DND-41 (cell line): Measurements from ENCODE around the gene TAP2.

Experiments used
- ATAC-seq: fragments of 200-7000 bp; cut with Tn5 transposase; 3 replicates; pipeline ENCODE4 v1.9.1; 2021; ENCODE audit warnings: low read depth; ENCODE audit not compliant: insufficient read depth
- DNase-seq: peaks from one replicate; pipeline ENCODE4 v3.0.0-alpha.2; 2020
- H2AFZ ChIP-seq: 2 replicates; pipeline ENCODE4 v1.6.0; 2012; ENCODE audit warnings: low read depth, low read length
- H3K27ac ChIP-seq: 2 replicates; pipeline ENCODE4 v1.5.1; 2012; ENCODE audit warnings: low read length, inconsistent platforms
- H3K27me3 ChIP-seq: fragments of 200-600 bp; sonication (generic); 2 replicates; pipeline ENCODE4 v1.6.0; 2012; ENCODE audit warnings: low read length, mild to moderate bottlenecking, inconsistent platforms; ENCODE audit not compliant: insufficient read depth, poor library complexity
- H3K36me3 ChIP-seq: 2 replicates; pipeline ENCODE4 v1.5.1; 2012; ENCODE audit warnings: low read length, inconsistent platforms; ENCODE audit not compliant: insufficient read depth
- H3K4me1 ChIP-seq: 2 replicates; pipeline ENCODE4 v1.5.1; 2012; ENCODE audit warnings: mild to moderate bottlenecking, low read length; ENCODE audit not compliant: insufficient read depth
- H3K4me2 ChIP-seq: 2 replicates; pipeline ENCODE4 v1.6.0; 2012; ENCODE audit warnings: mild to moderate bottlenecking, moderate library complexity, low read length, inconsistent platforms; ENCODE audit not compliant: insufficient read depth
- H3K4me3 ChIP-seq, 2 experiments: fragments of 200-600 bp in 1 of 2; shearing (Covaris generic) in 1 of 2; 2 replicates each; pipeline ENCODE4 v1.5.1; 2012 to 2016; ENCODE audit warnings: inconsistent platforms in 2 of 2, low read length in 2 of 2, mild to moderate bottlenecking in 2 of 2, low read depth in 1 of 2, moderate library complexity in 1 of 2
- H3K79me2 ChIP-seq: 2 replicates; pipeline ENCODE4 v1.6.0; 2012; ENCODE audit warnings: low read length, inconsistent platforms; ENCODE audit not compliant: insufficient read depth
- H3K9ac ChIP-seq: 2 replicates; pipeline ENCODE4 v1.6.0; 2012; ENCODE audit warnings: low read depth, mild to moderate bottlenecking, inconsistent platforms, low read length, moderate library complexity
- H3K9me3 ChIP-seq: 2 replicates; pipeline ENCODE4 v1.5.1; 2012; ENCODE audit warnings: low read length, moderate library complexity, mild to moderate bottlenecking, inconsistent platforms; ENCODE audit not compliant: insufficient read depth, severe bottlenecking
- H4K20me1 ChIP-seq: 2 replicates; pipeline ENCODE4 v1.6.0; 2012; ENCODE audit warnings: low read length; ENCODE audit not compliant: insufficient read depth
- EZH2 ChIP-seq: IDR thresholded peaks from 3 replicates; pipeline ENCODE4 v1.6.1; 2012; ENCODE audit warnings: borderline replicate concordance, low read depth, mild to moderate bottlenecking, moderate library complexity, low read length, inconsistent platforms; ENCODE audit not compliant: severe bottlenecking
- TF ChIP-seq, protein P1 (sequence below): IDR thresholded peaks from 2 replicates; pipeline ENCODE4 v1.5.1; 2012; ENCODE audit warnings: borderline replicate concordance, low read length, moderate library complexity, mild to moderate bottlenecking; ENCODE audit not compliant: poor library complexity, severe bottlenecking; ENCODE audit errors: extremely low read depth

Gene TAP2

GRCh38 chr6:32836873-32837272 lies 1.7 kb downstream of the TAP2 start:
- no peak for DNase-seq
- H3K27me3 ChIP-seq, result no peaks in the 10 kb centered on the region
- no peak for ATAC-seq
- no peak overlapping the region for H2AFZ ChIP-seq
- peaks cover 9% of the 10 kb centered on the region for H3K79me2 ChIP-seq
- H3K9ac ChIP-seq, result peak overlapping the region; percentile 8; the same call in 1 of the 2 replicates
- peaks cover 56% of the 10 kb centered on the region for H3K36me3 ChIP-seq
- H3K4me2 ChIP-seq, result peak overlapping the region; percentile 97
- H3K4me3 ChIP-seq, result no peak overlapping the region
- TF ChIP-seq, protein P1, sequence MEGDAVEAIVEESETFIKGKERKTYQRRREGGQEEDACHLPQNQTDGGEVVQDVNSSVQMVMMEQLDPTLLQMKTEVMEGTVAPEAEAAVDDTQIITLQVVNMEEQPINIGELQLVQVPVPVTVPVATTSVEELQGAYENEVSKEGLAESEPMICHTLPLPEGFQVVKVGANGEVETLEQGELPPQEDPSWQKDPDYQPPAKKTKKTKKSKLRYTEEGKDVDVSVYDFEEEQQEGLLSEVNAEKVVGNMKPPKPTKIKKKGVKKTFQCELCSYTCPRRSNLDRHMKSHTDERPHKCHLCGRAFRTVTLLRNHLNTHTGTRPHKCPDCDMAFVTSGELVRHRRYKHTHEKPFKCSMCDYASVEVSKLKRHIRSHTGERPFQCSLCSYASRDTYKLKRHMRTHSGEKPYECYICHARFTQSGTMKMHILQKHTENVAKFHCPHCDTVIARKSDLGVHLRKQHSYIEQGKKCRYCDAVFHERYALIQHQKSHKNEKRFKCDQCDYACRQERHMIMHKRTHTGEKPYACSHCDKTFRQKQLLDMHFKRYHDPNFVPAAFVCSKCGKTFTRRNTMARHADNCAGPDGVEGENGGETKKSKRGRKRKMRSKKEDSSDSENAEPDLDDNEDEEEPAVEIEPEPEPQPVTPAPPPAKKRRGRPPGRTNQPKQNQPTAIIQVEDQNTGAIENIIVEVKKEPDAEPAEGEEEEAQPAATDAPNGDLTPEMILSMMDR, result no peak
- TF ChIP-seq EZH2, result no peak
- no peak overlapping the region for H3K27ac ChIP-seq
- H3K4me1 ChIP-seq, result peaks cover 34% of the 10 kb centered on the region
- no peaks in the 10 kb centered on the region for H3K9me3 ChIP-seq
- no peaks in the 10 kb centered on the region for H4K20me1 ChIP-seq

DNA sequence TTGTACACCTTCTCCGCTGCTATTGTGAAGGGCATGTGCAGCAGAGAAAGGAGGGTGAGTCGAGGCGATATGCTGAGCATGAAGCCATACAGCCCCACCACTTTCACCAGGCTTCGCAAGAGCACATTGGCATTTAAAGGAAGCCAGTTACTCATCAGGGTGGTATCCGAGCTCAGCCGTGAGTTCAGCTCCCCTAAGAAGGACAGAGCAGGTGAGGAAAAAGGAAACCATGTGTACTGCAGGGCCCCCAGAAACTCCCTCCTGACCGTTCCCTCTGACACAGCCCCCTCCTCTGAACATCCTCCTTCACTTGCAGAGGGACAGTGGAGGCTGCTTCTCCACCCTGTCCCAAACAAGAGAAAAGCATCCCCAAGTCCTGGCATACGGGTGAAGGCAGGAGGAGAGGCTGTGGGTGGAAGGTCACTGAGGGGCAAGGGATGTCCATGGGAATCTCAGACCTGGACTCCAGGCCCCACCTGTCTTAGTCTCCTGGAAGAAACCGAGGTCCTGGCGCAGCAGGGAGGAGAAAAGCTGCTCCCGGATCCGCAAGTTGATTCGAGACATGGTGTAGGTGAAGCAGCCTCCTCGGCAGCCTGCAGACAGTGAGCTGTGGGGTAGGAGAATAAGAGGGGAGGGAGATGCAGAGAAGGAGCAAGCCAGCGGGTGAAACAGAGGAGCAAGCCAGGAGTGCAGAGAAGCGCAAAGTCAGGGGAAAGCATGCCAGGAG lies 3.2 kb downstream of the TAP2 start:
- no peaks in the 10 kb centered on the region for H3K27me3 ChIP-seq
- H4K20me1 ChIP-seq, result no peaks in the 10 kb centered on the region
- H3K36me3 ChIP-seq, result peaks cover 57% of the 10 kb centered on the region
- peaks cover 29% of the 10 kb centered on the region for H3K4me1 ChIP-seq
- ATAC-seq (no peak), DNase-seq (no peak)
- H3K4me3 ChIP-seq, result no peak overlapping the region
- H2AFZ ChIP-seq, result no peak overlapping the region
- H3K9me3 ChIP-seq, result no peaks in the 10 kb centered on the region
- no peak overlapping the region for H3K4me2 ChIP-seq
- H3K79me2 ChIP-seq, result peaks cover 9% of the 10 kb centered on the region
- TF ChIP-seq, protein P1, result no peak
- no peak overlapping the region for H3K9ac ChIP-seq
- H3K27ac ChIP-seq, result no peak overlapping the region

- Histone ChIP-seq H4K20me1 (no peaks in the 10 kb centered on the region), H2AFZ (no peak overlapping the region), H3K27ac (no peak overlapping the region), H3K79me2 (peaks cover 9% of the 10 kb centered on the region), H3K4me1 (peaks cover 21% of the 10 kb centered on the region), H3K36me3 (peaks cover 74% of the 10 kb centered on the region), H3K4me3 (no peak overlapping the region), H3K4me2 (no peak overlapping the region), H3K9ac (no peak overlapping the region), H3K9me3 (no peaks in the 10 kb centered on the region), H3K27me3 (no peaks in the 10 kb centered on the region)
- ATAC-seq, result no peak
- TF ChIP-seq EZH2, result no peak
- TF ChIP-seq, protein P1, result no peak
- no peak for DNase-seq
Measured at GRCh38 chr6:32833664-32834063, 4.9 kb downstream of the TAP2 start.

GRCh38 chr6:32832535-32832934 lies 6.0 kb downstream of the TAP2 start:
- H3K9ac ChIP-seq, result no peak overlapping the region

More at GRCh38 chr6:32832535-32832934, 6.0 kb downstream of the TAP2 start:
- Histone ChIP-seq H2AFZ (no peak overlapping the region), H3K4me1 (peaks cover 16% of the 10 kb centered on the region), H3K4me3 (no peak overlapping the region), H3K4me2 (no peak overlapping the region), H4K20me1 (no peaks in the 10 kb centered on the region), H3K27me3 (no peaks in the 10 kb centered on the region), H3K36me3 (peaks cover 80% of the 10 kb centered on the region), H3K9me3 (no peaks in the 10 kb centered on the region), H3K27ac (no peak overlapping the region), H3K79me2 (peaks cover 2% of the 10 kb centered on the region)
- ATAC-seq (no peak), DNase-seq (no peak)
- TF ChIP-seq, protein P1, result no peak
- TF ChIP-seq EZH2, result no peak
